Transverse colon (tissue), 4 donors: ENCODE measurements around the gene RER1.

Experiments
- CTCF ChIP-seq, 5 experiments: fragments of 200-600 bp in 3 of 5; fragments of 450-650 bp in 2 of 5; sonication (generic) in 3 of 5; IDR thresholded peaks; 1 replicate in 2 of 5; 2 replicates in 3 of 5; pipeline ENCODE4 v1.5.1; 2016 to 2017; ENCODE audit warnings: antibody characterized with exemption in 5 of 5, inconsistent platforms in 3 of 5, mild to moderate bottlenecking in 2 of 5, moderate library complexity in 1 of 5
- POLR2A ChIP-seq: fragments of 450-650 bp; IDR thresholded peaks from one replicate; pipeline ENCODE4 v1.6.1; 2016; ENCODE audit warnings: antibody characterized with exemption, mild to moderate bottlenecking, moderate library complexity
- POLR2AphosphoS5 ChIP-seq, 3 donors: sonication (generic); formaldehyde crosslinking; IDR thresholded peaks; one replicate each; pipeline ENCODE4 v1.6.1; 2016; ENCODE audit warnings: antibody characterized with exemption in 3 of 3

- no peak for TF ChIP-seq CTCF (IDR thresholded peaks at IDR 0.05)
- TF ChIP-seq POLR2AphosphoS5 (IDR thresholded peaks at IDR 0.05): no peak
- TF ChIP-seq POLR2A: no peak
Measured at GRCh38 chr1:2353551-2354438, 37.8 kb upstream of the RER1 start.
